ENCODE results near the gene SARM1. TPM values are rescaled to one million over a fixed set of nuclear protein-coding genes. Genes with fewer than 3 reads are reported as not detected.

Gene SARM1
- polyA plus RNA-seq, 1 of the 3 experiments (the other 2 are of a cell fraction): 17.4 TPM

DNA sequence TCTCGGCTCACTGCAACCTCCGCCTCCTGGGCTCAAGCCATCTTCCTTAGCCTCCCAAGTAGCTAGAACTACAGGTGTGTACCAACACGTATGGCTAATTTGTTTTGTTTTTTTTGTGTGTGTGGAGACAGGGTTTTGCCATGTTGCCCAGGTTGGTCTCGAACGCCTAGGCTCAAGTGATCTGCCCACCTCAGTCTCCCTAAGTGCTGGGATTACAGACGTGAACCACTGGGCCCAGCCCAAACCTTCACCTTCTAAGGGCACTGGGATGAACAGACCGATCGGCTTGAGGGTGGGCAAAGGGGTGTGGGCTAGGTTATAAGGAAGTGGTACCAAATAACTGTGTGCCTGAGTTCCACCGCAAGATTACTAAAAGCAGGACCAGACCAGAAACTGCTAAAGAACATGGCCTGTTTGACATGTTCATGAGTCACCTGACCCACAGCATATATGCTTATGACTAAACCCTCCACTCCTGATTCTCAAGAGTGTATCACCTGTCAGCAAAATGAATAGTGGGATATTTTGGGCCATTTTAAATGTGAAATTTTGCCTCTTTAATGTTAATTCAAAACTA, 44.4 kb upstream of the SARM1 start:
- Histone ChIP-seq H3K9me2 (no peaks in the 10 kb centered on the region), H3F3A (replicated peaks; ENCODE audit: insufficient read depth) (peaks cover 4% of the 10 kb centered on the region), H3K9ac (no peak overlapping the region), H3K36me3 (replicated peaks in 1 of 2; ENCODE audit: control insufficient read depth in 1 of 2, insufficient read depth in 2 of 2, low read length in 1 of 2) (peaks cover 25 to 49% of the 10 kb centered on the region in 2 experiments), H3K4me2 (no peak overlapping the region), H3K4me1 (ENCODE audit: control insufficient read depth in 1 of 2, insufficient read depth in 2 of 2, low read depth in 1 of 2, low read length in 1 of 2) (peaks cover 0 to 2% of the 10 kb centered on the region in 2 experiments; a peak in 1 of 4 replicates), H3K27ac (ENCODE audit: low read depth in 2 of 2, low read length in 1 of 2) (no peak overlapping the region), H4K20me1 (ENCODE audit: insufficient read depth) (no peaks in the 10 kb centered on the region), H3K79me2 (ENCODE audit: insufficient read depth) (peaks cover 19% of the 10 kb centered on the region), H3K4me3 (ENCODE audit: low read depth in 2 of 2, low read length in 1 of 2) (no peak overlapping the region), H3K27me3 (ENCODE audit: insufficient read depth) (no peaks in the 10 kb centered on the region), H2AFZ (ENCODE audit: low read depth) (no peak overlapping the region), H3K9me3 (no peaks in the 10 kb centered on the region)
- TF ChIP-seq, protein P1, sequence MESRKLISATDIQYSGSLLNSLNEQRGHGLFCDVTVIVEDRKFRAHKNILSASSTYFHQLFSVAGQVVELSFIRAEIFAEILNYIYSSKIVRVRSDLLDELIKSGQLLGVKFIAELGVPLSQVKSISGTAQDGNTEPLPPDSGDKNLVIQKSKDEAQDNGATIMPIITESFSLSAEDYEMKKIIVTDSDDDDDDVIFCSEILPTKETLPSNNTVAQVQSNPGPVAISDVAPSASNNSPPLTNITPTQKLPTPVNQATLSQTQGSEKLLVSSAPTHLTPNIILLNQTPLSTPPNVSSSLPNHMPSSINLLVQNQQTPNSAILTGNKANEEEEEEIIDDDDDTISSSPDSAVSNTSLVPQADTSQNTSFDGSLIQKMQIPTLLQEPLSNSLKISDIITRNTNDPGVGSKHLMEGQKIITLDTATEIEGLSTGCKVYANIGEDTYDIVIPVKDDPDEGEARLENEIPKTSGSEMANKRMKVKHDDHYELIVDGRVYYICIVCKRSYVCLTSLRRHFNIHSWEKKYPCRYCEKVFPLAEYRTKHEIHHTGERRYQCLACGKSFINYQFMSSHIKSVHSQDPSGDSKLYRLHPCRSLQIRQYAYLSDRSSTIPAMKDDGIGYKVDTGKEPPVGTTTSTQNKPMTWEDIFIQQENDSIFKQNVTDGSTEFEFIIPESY (IDR thresholded peaks at IDR 0.05; ENCODE audit: borderline replicate concordance, low read depth): no peak
- TF ChIP-seq SIN3A (IDR thresholded peaks at IDR 0.05; ENCODE audit: borderline replicate concordance, low read depth, low read length) (no peak), EP300 (IDR thresholded peaks at IDR 0.05; ENCODE audit: borderline replicate concordance in 1 of 2, low read depth in 1 of 2, low read length in 1 of 2) (no peak), NRF1 (IDR thresholded peaks at IDR 0.05; ENCODE audit: low read depth, low read length) (no peak), FOSL2 (IDR thresholded peaks at IDR 0.05; ENCODE audit: borderline replicate concordance, low read depth) (no peak), EZH2phosphoT487 (IDR thresholded peaks at IDR 0.05; ENCODE audit: borderline replicate concordance, low read depth) (no peak), CHD2 (IDR thresholded peaks at IDR 0.05; ENCODE audit: low read length, partially characterized antibody) (no peak)
- TF ChIP-seq, protein P2, sequence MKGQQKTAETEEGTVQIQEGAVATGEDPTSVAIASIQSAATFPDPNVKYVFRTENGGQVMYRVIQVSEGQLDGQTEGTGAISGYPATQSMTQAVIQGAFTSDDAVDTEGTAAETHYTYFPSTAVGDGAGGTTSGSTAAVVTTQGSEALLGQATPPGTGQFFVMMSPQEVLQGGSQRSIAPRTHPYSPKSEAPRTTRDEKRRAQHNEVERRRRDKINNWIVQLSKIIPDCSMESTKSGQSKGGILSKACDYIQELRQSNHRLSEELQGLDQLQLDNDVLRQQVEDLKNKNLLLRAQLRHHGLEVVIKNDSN (IDR thresholded peaks at IDR 0.05; ENCODE audit: borderline replicate concordance, low read depth): no peak
- TF ChIP-seq, protein P3, sequence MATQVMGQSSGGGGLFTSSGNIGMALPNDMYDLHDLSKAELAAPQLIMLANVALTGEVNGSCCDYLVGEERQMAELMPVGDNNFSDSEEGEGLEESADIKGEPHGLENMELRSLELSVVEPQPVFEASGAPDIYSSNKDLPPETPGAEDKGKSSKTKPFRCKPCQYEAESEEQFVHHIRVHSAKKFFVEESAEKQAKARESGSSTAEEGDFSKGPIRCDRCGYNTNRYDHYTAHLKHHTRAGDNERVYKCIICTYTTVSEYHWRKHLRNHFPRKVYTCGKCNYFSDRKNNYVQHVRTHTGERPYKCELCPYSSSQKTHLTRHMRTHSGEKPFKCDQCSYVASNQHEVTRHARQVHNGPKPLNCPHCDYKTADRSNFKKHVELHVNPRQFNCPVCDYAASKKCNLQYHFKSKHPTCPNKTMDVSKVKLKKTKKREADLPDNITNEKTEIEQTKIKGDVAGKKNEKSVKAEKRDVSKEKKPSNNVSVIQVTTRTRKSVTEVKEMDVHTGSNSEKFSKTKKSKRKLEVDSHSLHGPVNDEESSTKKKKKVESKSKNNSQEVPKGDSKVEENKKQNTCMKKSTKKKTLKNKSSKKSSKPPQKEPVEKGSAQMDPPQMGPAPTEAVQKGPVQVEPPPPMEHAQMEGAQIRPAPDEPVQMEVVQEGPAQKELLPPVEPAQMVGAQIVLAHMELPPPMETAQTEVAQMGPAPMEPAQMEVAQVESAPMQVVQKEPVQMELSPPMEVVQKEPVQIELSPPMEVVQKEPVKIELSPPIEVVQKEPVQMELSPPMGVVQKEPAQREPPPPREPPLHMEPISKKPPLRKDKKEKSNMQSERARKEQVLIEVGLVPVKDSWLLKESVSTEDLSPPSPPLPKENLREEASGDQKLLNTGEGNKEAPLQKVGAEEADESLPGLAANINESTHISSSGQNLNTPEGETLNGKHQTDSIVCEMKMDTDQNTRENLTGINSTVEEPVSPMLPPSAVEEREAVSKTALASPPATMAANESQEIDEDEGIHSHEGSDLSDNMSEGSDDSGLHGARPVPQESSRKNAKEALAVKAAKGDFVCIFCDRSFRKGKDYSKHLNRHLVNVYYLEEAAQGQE (IDR thresholded peaks at IDR 0.05; ENCODE audit: low read depth, low read length): no peak
- TF ChIP-seq, protein P4, sequence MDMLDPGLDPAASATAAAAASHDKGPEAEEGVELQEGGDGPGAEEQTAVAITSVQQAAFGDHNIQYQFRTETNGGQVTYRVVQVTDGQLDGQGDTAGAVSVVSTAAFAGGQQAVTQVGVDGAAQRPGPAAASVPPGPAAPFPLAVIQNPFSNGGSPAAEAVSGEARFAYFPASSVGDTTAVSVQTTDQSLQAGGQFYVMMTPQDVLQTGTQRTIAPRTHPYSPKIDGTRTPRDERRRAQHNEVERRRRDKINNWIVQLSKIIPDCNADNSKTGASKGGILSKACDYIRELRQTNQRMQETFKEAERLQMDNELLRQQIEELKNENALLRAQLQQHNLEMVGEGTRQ (IDR thresholded peaks at IDR 0.05; ENCODE audit: borderline replicate concordance, low read depth, low read length): no peak
- TF ChIP-seq, protein P5, sequence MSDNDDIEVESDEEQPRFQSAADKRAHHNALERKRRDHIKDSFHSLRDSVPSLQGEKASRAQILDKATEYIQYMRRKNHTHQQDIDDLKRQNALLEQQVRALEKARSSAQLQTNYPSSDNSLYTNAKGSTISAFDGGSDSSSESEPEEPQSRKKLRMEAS (IDR thresholded peaks at IDR 0.05; ENCODE audit: low read depth): no peak
- POLR2A ChIA-PET: no interaction called here
- WGBS (ENCODE audit: low lambda C conversion rate): 93% methylated on average over 9 of the region's 9 CpGs
- DNase-seq: no peak
- CTCF ChIA-PET: no interaction called here
